ENCODE results near the gene HAO1.

DNA sequence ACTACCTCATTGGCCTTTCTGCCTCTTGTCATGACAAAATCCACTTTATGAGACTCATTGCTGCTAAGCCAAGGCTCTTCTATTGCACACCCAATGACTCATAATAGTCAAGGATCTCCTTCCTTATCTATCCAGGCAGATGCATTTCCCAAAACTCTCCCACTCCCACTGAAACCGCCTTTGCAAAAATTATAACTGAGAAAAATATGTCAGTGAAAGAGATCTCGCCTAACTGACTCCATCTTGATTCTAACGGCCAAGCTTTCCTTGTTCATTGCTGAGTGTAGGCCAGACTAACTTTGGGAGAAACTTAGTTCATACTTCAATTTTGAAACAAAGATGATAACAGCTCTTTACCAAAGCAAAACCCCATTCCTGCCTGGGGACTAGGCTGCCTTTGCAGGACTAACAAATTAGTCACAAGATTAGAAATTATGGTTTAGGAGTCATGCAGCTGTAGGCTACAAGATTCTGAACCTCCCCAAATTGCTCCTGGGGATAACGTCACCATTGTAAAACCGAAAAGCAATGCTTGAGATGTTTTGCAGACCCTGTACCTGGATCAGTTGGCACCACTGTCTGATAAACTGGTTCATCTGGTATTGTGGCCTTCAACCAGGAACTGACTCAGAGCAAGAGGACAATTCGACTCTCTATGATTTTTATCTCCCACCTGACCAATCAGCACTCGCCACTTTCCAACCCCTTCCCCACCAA lies 47.1 kb downstream of the HAO1 start:
- TF ChIP-seq, protein P1, sequence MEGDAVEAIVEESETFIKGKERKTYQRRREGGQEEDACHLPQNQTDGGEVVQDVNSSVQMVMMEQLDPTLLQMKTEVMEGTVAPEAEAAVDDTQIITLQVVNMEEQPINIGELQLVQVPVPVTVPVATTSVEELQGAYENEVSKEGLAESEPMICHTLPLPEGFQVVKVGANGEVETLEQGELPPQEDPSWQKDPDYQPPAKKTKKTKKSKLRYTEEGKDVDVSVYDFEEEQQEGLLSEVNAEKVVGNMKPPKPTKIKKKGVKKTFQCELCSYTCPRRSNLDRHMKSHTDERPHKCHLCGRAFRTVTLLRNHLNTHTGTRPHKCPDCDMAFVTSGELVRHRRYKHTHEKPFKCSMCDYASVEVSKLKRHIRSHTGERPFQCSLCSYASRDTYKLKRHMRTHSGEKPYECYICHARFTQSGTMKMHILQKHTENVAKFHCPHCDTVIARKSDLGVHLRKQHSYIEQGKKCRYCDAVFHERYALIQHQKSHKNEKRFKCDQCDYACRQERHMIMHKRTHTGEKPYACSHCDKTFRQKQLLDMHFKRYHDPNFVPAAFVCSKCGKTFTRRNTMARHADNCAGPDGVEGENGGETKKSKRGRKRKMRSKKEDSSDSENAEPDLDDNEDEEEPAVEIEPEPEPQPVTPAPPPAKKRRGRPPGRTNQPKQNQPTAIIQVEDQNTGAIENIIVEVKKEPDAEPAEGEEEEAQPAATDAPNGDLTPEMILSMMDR (IDR thresholded peaks at IDR 0.05 in 2 of 3, conservative IDR thresholded peaks at IDR 0.05 in 1 of 3; ENCODE audit: insufficient read depth in 2 of 3, low read depth in 1 of 3, low read length in 3 of 3): no peak
- TF ChIP-seq CBX5 (IDR thresholded peaks at IDR 0.05; ENCODE audit: borderline replicate concordance, low read depth) (no peak), SMC3 (conservative IDR thresholded peaks at IDR 0.05; ENCODE audit: insufficient read depth, low read depth, low read length) (no peak), ETS2 (tag; IDR thresholded peaks at IDR 0.05; ENCODE audit: borderline replicate concordance, poor library complexity, severe bottlenecking) (no peak), SP1 (CRISPR knock-in tag; IDR thresholded peaks at IDR 0.05) (no peak), CEBPB (tag; IDR thresholded peaks at IDR 0.05) (no peak), NR1H2 (CRISPR knock-in tag; IDR thresholded peaks at IDR 0.05) (no peak), CHD4 (IDR thresholded peaks at IDR 0.05; ENCODE audit: insufficient read depth, insufficient replicate concordance, low read depth, low read length, poor library complexity, severe bottlenecking) (no peak), SMAD1 (IDR thresholded peaks at IDR 0.05; ENCODE audit: low read depth, low read length, partially characterized antibody) (no peak)
- TF ChIP-seq, protein P2, sequence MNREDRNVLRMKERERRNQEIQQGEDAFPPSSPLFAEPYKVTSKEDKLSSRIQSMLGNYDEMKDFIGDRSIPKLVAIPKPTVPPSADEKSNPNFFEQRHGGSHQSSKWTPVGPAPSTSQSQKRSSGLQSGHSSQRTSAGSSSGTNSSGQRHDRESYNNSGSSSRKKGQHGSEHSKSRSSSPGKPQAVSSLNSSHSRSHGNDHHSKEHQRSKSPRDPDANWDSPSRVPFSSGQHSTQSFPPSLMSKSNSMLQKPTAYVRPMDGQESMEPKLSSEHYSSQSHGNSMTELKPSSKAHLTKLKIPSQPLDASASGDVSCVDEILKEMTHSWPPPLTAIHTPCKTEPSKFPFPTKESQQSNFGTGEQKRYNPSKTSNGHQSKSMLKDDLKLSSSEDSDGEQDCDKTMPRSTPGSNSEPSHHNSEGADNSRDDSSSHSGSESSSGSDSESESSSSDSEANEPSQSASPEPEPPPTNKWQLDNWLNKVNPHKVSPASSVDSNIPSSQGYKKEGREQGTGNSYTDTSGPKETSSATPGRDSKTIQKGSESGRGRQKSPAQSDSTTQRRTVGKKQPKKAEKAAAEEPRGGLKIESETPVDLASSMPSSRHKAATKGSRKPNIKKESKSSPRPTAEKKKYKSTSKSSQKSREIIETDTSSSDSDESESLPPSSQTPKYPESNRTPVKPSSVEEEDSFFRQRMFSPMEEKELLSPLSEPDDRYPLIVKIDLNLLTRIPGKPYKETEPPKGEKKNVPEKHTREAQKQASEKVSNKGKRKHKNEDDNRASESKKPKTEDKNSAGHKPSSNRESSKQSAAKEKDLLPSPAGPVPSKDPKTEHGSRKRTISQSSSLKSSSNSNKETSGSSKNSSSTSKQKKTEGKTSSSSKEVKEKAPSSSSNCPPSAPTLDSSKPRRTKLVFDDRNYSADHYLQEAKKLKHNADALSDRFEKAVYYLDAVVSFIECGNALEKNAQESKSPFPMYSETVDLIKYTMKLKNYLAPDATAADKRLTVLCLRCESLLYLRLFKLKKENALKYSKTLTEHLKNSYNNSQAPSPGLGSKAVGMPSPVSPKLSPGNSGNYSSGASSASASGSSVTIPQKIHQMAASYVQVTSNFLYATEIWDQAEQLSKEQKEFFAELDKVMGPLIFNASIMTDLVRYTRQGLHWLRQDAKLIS (CRISPR knock-in tag; IDR thresholded peaks at IDR 0.05): no peak

Measured in K562 (cell line).